HG03135 (cell line): ENCODE data around the gene LTO1.
"Not testable (repeated sequence)": the region's sequence is repeated elsewhere in the genome, so short reads cannot be mapped to it uniquely, and the experiment has no call there.

Source experiments
- ATAC-seq: cut with Tn5 transposase; IDR thresholded peaks from one replicate; pipeline ENCODE4 v1.9.1; 2021; ENCODE audit warnings: mild to moderate bottlenecking, moderate library complexity; ENCODE audit not compliant: unreplicated experiment

Gene LTO1

DNA sequence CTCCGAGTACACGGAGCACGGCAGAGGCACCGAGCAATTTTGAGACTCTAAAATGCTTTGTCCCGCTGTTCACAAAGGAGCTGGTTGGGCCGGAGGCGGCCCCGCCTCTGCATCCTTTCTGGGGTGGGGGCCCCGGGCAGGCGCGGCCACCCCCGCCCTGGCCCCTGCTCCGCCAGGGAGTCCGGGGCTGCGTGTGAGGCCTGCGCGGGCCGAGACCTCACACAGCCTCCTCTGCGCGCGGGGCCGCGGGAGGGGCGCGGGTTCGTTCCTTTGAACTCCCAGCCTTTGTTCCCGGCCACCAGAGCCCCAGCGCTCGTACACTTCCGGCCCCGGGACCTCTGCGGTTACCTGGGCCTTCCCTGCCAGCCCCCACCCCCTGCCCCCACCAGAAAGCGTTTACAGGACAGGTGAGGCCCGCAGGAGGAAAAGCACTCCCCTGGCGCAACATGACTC lies 27.1 kb upstream of the LTO1 start:
- ATAC-seq: no peak

DNA sequence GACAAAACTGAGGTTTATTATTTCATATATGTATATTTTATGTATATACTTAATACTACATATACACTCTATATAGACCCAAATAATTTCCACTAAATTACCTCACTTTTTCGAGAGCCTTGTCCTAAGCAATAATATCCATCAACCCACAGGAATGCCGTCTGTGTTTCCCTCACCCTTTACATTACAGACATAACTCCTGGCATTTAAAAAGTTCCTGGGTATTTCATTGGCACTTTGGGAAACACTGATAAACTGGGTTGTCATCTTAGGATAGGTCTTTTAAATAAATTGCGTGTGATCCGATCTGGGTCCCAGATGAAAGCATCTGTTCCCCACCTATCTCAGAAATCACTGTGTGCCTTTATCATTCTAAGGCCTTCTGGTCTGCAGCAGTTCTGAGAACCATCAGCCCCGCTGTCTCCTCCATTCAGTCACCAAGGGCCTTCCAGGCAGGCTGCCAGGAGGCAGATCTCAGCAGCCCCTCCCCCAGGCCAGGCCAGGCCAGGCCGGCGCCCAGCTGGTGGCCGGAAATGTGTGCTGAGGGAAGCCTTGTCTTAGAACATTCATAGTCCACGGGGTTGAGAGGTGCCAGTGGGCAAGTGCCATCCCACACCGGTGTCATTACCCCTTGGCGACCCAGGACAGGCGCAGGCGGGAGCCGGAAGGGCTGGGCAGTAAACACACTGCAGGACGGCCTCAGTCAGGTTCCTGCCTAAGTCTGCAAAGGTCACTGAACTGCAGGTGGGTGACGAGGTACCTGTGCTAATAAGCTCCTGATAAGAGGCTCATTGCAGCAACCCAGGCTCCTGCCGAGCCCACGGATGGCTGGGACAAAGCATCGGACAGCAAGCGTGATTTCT lies 25.4 kb upstream of the LTO1 start:
- ATAC-seq: no peak

DNA sequence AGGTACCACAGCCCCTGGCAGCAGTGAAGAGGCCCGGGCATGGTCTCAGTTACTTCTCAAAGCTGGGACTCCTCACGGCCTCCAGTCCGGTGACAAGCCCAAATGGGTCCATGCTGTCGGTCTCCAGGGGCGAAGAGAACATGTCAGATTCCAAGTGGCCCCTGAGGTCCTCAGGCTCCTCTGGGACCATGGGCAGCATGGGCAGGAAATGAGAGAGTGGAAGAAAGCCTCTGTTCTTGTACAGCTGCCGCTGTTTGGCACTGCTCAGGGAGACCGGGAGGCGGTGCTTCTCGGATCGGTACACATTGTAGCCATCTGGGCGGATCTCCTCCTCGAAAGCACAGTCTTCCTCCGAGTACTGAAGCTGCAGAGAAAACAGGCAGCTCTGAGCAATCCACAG lies 24.1 kb upstream of the LTO1 start:
- no peak for ATAC-seq

DNA sequence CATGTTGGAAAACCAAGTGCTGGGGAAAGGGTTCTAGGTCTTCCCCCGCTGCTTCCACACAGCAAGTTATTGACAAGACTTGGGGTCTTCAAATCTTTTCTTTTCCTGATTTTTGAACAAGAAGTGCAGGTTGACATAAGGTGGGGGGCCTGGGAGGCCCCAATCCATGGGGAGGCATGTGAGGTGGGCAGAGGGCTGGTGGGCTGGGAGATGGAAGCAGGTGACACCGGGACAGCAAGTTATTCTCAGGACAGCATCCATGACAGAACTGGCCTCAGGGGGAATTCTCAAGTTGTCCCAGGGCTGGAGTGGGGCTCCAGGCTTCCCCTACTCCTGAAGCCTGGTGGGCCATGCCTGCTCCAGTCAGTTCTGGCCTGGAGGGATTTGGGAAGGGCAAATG lies 23.2 kb upstream of the LTO1 start:
- no peak for ATAC-seq

DNA sequence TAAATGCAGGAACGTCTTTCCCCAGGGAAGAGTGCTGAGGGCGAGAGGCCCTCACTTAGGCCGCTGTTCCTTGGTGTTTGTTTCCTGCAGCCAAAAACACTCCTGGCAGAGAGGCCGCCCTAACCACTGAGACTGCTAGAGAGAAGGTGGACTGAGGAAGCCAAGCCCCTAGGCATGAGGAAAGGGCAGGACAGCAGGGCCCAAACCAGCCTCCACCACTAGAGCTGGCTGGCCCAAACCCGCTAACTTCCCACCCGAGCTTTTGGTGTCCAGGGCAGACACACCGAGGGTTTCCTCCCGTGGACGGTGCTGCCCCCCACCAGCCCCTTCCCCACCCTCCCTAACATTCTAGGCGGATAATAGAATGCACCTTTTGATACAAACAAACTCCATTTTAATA lies 22.7 kb upstream of the LTO1 start:
- no peak for ATAC-seq

DNA sequence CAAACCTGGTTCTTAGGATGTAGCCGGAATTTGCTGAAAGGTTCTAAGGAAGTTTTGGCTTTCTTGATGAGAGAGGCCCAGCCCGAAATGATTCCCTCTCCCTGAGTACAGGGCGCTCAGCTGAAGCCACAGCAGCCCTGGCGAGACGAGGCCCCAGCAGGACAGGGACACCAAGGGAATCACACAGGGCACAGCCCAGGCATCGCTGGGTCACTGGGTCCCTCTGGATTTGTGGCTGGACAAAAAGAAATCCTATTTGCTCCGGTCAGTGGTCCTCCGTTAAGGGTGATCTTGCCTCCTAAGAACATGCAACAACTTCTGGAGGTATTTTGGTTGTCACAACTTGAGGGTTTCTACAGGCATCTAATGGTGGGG lies 22.3 kb upstream of the LTO1 start:
- no peak for ATAC-seq

DNA sequence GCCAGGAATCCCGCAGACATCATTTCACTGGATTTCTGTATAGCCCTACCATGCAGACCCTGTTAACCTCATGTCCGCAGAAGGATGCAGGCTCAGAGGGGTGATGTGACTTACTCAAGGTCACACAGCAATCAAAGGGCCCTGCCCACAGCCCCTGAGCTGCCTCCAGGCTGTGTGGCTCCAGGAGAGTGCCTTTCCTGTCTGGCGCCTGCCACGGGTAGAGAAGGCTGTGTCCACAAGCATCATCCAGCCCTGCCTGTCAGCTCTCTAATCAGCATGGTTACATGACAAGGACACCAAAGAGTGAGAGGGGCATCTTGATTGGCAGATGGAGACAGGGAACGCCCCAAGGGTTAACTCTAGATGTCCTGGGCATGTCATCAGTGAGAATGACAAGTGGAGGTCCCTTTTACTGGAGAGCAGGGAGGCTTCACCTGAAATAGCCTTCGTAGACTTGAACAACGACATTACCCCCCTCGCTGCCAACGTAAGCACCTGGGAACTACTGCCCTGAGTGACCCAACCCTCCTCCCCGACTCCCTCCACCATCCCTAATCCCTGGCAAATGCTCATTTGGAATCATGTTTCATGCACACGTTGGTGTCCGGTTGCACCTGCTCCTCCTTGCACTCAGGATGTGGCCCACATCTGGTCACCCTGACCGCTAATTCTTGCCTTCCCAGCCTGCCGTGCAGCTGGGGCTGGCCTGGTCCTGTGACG lies 21.8 kb upstream of the LTO1 start:
- no peak for ATAC-seq

DNA sequence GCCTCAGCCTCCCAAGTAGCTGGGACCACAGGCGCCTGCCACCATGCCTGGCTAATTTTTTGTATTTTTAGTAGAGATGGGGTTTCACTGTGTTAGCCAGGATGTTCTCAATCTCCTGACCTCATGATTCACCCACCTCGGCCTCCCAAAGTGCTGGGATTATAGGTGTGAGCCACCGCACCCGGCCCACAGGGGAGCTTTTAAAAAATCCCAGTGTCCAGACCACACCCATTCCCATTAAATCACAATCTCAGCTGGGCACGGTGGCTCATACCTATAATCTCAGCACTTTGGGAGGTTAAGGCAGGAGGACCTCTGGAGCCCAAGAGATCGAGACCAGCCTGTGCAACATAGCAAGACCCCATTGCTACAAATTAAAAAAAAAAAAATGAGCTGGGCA lies 20.8 kb upstream of the LTO1 start:
- ATAC-seq: not testable (repeated sequence)

DNA sequence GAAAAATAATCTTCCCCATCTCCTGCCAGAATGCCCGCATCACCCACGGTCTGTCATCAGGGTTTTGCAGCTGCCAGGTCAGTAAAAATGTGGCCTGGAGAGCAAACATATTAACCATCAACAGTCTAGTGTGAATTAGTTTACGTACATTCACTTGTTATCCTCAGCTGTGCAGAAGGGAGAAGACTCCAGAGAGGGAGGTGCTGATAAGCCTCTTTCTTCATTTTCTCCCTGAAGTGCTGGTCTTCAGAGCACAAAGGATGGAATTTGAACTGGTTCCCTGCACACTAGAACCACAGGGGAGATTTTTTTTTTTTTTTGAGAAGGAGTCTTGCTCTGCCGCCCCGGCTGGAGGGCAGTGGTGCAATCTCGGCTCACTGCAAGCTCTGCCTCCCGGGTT lies 20.4 kb upstream of the LTO1 start:
- ATAC-seq: no peak

DNA sequence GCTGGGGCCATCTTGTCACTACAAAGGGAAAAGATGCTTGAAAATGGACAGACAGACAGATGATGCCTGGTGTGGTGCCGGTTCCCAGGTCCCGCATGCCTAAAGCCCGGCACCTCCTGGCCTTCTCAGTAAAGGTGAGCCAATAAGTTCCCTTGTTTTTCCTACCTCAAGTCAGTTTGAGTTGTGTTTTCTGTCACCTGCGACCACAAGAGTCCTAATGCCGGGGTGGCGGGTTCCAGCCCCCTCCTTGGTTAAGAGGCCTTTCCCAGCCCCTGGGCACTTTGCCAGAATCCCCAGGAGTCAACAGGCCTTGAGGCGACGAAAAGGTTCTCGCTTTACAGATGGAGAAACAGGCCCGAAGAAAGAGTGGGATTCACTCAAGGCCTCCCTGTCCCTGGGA lies 19.6 kb upstream of the LTO1 start:
- no peak for ATAC-seq

DNA sequence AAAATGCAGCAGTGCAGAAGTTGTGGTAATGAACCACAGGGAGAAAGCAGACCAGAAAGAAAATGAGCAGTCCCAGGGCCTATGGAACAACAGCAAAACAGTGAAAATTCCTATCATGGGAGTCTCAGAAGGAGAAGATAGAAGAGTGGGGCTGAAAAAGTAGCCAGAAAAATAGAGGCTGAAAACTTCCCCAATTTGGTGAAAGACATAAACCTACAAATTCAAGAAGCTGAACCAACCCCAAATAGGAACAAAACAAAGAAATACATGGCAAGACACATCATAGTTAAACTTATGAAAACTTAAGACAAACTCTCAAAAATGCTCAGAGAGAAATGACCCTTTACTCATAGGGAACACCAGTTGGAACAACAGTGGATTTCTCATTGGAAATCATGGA lies 17.3 kb upstream of the LTO1 start:
- ATAC-seq: no peak

DNA sequence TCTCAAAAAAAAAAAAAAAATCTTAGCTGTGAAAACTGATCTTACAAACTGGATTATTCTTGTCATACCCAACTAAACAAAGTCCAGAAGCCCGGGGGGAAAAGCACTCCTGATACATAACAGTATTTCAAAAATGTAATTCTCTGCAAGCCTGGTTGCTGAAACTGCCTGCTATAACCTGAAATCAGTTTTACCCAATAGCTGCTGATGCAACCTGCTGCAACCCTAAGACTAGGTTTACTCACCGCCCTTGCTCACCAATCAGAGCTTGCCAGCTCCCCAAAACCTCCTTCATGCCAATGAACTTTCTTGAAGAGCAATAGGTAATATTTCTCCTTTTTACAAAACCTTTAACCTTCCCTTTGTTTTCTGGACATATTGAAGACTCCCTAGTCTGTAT lies 16.3 kb upstream of the LTO1 start:
- no peak for ATAC-seq

DNA sequence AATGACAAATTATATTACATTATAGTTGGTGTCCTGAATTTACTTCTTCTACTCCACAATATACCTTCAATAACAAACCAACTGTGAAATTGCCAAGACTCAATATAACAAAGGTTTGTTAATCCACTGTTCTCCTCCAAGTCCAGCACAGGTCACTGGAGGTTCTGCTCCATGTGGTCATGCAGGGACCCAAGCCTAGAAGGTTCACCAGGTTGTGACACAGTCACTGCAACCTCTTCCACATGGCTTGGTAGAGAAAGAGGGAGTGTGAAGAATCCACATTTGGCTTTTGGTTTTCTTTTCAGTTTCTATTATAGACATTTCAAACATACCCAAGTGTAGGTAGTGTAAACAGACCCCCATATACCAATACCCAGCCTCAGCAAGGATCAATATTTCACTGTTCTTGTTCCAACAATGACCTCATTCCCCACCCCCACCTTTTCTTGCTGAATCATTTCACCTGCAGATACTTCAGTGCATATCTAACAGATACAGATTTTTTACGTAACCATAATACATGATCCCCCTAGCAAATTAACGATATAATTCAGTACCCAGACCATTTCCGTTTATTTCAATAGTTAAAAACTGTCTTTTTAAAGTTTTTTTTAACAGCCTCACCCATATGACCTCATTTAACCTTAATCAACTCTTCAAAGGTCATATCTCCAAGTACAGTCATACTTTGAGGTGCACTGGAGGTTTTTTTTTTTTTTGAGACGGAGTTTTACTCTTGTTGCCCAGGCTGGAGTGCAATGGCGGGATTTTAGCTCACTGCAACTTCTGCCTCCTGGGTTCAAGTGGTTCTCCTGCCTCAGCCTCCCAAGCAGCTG lies 14.5 kb upstream of the LTO1 start:
- ATAC-seq: no peak

DNA sequence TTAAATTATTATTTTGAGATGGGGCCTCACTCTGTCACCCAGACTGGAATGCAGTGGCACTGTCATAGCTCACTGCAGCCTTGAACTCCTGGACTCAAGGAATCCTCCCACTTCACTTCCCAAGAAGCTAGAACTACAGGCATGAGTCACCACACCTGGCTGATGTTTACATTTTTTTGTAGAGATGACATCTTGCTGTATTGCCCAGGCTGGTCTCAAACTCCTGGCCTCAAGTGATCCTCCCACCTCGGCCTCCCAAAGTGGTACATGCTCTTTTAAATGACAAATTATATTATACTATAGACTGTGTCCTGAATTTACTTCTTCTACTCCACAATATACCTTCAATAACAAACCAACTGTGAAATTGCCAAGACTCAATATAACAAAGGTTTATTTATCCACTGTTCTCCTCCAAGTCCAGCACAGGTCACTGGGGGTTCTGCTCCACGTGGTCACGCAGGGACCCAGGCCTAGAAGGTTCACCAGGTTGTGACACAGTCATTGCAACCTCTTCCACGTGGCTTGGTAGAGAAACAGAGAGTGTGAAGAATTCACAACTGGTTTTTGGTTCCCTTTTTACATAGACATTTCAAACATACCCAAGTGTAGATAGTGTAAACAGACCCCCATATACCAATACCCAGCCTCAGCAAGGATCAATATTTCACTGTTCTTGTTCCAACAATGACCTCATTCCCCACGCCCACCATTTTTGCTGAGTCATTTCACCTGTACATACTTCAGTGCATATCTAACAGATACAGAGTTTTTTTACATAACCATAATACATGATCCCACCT lies 13.0 kb upstream of the LTO1 start:
- ATAC-seq: not testable (repeated sequence)

DNA sequence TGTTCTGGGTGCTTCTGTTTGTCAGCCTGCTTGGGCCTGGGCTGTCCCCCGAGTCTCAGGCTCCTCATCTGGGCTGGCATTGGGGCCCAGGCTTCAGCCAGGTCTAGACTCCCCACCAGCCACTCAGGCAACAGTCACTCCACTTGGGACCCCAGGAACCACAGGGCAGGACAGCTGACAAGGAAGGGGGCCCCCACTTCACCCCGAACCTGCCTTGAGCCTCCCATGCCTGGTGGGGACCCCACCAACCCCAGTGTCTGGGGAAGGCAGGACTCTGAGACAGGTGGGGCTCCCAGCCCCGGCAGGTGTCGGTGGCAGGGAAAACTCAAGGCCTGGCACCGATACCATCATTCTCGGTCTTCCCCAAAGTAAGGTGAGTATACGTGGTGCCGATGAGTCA lies 11.7 kb upstream of the LTO1 start:
- no peak for ATAC-seq

DNA sequence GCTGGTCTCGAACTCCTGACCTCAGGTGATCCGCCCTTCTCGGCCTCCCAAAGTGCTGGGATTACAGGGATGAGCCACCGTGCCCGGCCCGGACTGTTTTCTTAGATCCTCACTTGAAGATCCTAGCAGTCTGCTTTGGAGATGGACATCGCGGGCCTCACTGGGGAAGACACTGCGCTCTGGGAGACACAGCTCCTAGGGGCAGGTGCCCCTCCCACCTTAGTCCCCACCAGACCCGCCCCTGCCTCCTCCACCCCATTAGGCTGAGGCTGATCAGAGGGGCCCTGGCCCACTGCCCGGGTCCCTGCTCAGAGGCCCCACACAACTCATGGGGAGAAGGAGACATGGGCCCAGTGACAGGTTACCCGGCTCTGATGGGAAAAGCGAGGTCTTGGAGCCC lies 11.3 kb upstream of the LTO1 start:
- no peak for ATAC-seq

DNA sequence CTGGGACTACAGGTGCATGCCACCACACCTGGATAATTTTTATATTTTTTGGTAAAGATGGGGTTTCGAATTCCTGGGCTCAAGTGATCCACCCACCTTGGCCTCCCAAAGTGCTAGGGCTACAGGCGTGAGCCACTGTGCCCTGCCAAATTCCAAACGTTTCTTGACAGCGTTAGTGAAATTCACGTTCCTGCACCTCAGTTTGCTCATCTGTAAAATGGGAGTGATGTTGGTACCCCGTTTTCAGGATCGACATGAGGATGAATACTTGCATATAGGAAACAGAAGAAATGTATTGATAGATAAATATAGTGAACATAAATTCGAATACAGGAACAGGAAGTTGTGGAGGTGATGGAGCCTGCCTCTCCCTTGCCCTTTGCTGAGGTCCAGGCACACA lies 10.2 kb upstream of the LTO1 start:
- ATAC-seq: no peak

DNA sequence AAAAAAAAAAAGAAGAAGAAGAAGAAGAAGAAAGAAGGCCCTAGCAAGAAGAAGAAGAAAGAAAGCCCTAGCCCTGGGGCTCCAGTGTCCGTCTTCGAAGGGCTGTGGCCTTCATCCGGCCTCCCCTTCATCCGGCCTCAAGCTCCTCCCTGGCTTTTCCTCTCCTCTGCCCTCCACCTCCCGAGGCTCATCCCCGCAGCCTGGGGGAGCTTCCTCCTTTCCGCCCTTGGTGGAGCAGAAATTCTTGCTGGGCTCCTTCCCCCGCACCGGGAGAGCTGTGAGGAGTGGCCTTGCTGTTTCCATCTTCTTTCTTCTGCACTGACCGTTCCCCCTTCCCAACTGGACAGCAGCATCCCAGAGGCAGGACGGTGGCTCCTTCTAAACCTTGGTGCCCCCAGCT lies 9.5 kb upstream of the LTO1 start:
- no peak for ATAC-seq

DNA sequence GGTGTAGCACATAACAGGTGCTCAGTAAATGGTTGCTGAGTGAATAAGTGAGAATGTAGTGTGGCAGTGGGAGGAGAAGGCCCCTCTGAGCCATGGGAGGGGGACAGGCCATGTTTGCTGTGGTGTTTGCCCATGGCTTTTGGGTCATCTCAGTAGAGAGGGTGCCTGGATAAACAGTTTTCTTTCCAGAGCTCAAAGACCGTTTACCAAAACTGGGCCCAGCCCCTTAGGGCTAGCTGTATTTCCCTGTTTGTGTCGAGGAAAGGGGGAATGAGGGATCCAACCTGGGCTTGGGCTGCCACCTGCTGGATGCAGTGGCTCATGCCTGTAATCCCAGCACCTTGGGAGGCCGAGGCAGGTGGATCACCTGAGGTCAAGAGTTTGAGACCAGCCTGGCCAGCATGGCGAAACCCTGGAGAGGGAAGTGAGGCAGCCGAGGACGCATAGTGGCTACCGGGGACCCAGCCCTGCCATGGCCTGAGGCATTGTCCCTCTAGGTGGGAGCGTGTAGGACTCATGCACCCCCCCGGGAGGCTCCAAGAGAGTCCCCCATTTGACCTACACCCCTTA lies 8.7 kb upstream of the LTO1 start:
- no peak for ATAC-seq

DNA sequence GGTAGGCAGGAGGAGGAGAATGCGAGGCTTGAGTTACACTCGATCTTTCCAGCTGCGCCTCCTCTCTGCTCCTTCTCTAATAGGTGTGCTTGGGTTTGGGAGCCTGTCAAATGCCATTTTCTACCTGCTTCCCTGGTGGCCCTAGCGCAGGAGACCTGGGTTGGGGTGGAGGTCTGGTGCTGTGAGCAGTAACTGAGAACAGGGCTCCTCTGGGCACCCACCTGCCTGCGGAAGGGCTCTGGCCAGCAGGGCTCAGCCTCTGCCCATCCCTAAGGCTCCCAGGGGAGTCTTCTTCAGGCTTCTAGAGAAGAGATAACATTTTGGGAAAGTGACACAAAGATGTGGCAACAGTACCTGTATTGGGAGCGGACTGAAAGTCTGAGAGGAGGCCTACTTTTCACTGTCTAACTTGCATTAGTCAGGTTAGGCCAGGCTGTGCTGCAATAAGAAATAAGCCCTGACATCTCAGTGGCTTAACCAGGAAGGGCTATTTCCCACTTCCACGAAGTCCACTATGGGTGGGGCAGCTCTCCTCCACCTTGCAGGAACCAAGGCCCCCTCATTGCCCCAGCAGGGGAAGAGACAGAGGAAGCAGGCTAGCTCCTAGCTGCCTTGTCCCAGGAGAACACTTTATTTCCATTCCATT lies 7.7 kb upstream of the LTO1 start:
- ATAC-seq: no peak
